HEK293T (cell line): Measurements from ENCODE around the gene ZFP92.

Experiments
- CTCF ChIA-PET: fragments of 350-600 bp; formaldehyde crosslinking; extraction: SDS; loops from one replicate; lab custom pipeline; 2021; ENCODE audit warnings: antibody characterized with exemption, inconsistent platforms; lab: Yijun Ruan, JAX
- POLR2A ChIA-PET: fragments of 350-600 bp; formaldehyde crosslinking; extraction: SDS; loops from one replicate; lab custom pipeline; 2020; ENCODE audit warnings: antibody characterized with exemption, inconsistent platforms; lab: Yijun Ruan, JAX
- DNase-seq: peaks from one replicate; pipeline ENCODE4 v3.0.0; 2012; ENCODE audit warnings: mixed read lengths; ENCODE audit errors: extremely low spot score
- ARNT ChIP-seq: fragments of 450-650 bp; IDR thresholded peaks from 2 replicates; pipeline ENCODE4 v1.6.1; 2017; ENCODE audit warnings: mild to moderate bottlenecking
- BHLHE40 ChIP-seq: fragments of 450-650 bp; IDR thresholded peaks from 2 replicates; pipeline ENCODE4 v1.6.1; 2016; ENCODE audit warnings: mild to moderate bottlenecking, moderate library complexity, borderline replicate concordance
- CTBP1 ChIP-seq: fragments of 450-650 bp; IDR thresholded peaks from 2 replicates; pipeline ENCODE4 v1.6.1; 2016; ENCODE audit warnings: borderline replicate concordance
- ELF4 ChIP-seq: fragments of 450-650 bp; IDR thresholded peaks from 2 replicates; pipeline ENCODE4 v1.6.1; 2017; ENCODE audit warnings: antibody characterized with exemption
- FOXA1 ChIP-seq: fragments of 450-650 bp; IDR thresholded peaks from 2 replicates; pipeline ENCODE4 v1.6.1; 2016; ENCODE audit warnings: mild to moderate bottlenecking
- FOXK2 ChIP-seq: fragments of 450-650 bp; IDR thresholded peaks from 2 replicates; pipeline ENCODE4 v1.6.1; 2016; ENCODE audit warnings: mild to moderate bottlenecking
- FOXM1 ChIP-seq: fragments of 450-650 bp; IDR thresholded peaks from 2 replicates; pipeline ENCODE4 v1.6.1; 2017; ENCODE audit warnings: mild to moderate bottlenecking, borderline replicate concordance
- HDGF ChIP-seq: fragments of 450-650 bp; IDR thresholded peaks from 2 replicates; pipeline ENCODE4 v1.6.1; 2017; ENCODE audit warnings: antibody characterized with exemption, borderline replicate concordance
- L3MBTL2 ChIP-seq: fragments of 450-650 bp; conservative IDR thresholded peaks from 2 replicates; pipeline ENCODE4 v1.6.1; 2016; ENCODE audit warnings: mild to moderate bottlenecking
- LEF1 ChIP-seq: fragments of 450-650 bp; IDR thresholded peaks from 2 replicates; pipeline ENCODE4 v1.6.1; 2017; ENCODE audit warnings: mild to moderate bottlenecking, borderline replicate concordance
- NFRKB ChIP-seq: fragments of 450-650 bp; IDR thresholded peaks from 2 replicates; pipeline ENCODE4 v1.6.1; 2016; ENCODE audit warnings: mild to moderate bottlenecking, moderate library complexity
- SP1 ChIP-seq: fragments of 450-650 bp; IDR thresholded peaks from 2 replicates; pipeline ENCODE4 v1.6.1; 2017
- SUZ12 ChIP-seq: fragments of 450-650 bp; IDR thresholded peaks from 2 replicates; pipeline ENCODE4 v1.6.1; 2016; ENCODE audit warnings: mild to moderate bottlenecking
- TARDBP ChIP-seq: fragments of 450-650 bp; IDR thresholded peaks from 2 replicates; pipeline ENCODE4 v1.6.1; 2016
- ZNF384 ChIP-seq: fragments of 450-650 bp; IDR thresholded peaks from 2 replicates; pipeline ENCODE4 v1.6.1; 2016
- TF ChIP-seq, protein P1 (sequence below): fragments of 450-650 bp; IDR thresholded peaks from 2 replicates; pipeline ENCODE4 v1.6.1; 2016

ZFP92 gene

DNA sequence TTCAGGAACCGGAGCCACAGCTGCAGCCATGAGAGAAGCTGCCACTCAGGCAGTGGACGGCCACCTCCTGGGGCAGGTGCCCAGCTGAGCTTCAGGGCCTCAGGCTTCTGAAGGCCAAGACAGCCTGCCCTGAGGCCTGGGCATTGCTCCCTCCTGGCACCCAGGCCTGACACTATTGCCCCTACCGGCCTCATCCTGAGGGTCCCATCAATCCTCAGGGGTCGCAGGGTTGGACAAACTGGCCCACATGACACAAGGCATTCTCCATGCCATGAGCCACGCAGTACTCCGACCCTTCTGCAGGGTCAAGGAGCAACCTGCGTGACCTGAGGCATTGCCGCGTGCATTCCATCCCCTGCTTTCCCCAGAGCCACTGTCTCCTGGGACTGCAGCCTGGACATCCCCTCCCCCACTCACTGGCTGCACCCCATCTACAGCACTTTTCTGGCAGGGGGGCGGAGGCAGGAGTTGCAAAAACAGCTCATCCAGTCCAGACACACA lies 3.0 kb upstream of the ZFP92 start:
- DNase-seq: no peak
- POLR2A ChIA-PET: no interaction called here
- TF ChIP-seq FOXA1 (no peak), BHLHE40 (no peak), FOXM1 (no peak), HDGF (no peak), CTBP1 (no peak), L3MBTL2 (no peak), NFRKB (no peak), SUZ12 (no peak), TARDBP (no peak), FOXK2 (no peak)
- TF ChIP-seq, protein P1, sequence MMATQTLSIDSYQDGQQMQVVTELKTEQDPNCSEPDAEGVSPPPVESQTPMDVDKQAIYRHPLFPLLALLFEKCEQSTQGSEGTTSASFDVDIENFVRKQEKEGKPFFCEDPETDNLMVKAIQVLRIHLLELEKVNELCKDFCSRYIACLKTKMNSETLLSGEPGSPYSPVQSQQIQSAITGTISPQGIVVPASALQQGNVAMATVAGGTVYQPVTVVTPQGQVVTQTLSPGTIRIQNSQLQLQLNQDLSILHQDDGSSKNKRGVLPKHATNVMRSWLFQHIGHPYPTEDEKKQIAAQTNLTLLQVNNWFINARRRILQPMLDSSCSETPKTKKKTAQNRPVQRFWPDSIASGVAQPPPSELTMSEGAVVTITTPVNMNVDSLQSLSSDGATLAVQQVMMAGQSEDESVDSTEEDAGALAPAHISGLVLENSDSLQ: no peak
- CTCF ChIA-PET: no interaction called here

DNA sequence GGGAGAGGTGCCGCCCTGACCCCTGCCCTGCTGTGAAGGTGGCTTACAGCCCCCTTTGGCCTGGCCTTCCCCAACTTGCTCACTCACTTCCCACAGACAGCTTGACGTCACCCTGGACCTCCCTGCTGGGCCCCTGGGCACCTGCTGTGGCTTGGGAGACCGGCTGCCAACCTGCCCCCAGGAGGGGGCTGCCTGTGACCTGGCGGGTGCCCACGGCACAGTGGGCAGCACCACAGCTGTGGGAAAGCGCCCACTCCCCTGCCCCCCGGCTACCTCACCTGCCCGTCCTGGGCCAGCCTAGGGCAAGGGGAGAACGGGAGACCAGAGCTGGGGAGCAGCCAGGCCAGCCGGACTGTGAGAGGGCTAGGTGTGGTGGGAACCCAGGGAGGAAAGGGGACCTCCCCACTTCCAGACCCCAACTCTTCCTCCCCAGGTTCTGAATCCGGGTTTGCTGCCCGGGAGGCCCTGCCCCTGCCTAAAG lies 2.4 kb upstream of the ZFP92 start:
- no peak for TF ChIP-seq SP1
- DNase-seq: no peak
- ChIA-PET CTCF (no interaction called here), POLR2A (no interaction called here)

DNA sequence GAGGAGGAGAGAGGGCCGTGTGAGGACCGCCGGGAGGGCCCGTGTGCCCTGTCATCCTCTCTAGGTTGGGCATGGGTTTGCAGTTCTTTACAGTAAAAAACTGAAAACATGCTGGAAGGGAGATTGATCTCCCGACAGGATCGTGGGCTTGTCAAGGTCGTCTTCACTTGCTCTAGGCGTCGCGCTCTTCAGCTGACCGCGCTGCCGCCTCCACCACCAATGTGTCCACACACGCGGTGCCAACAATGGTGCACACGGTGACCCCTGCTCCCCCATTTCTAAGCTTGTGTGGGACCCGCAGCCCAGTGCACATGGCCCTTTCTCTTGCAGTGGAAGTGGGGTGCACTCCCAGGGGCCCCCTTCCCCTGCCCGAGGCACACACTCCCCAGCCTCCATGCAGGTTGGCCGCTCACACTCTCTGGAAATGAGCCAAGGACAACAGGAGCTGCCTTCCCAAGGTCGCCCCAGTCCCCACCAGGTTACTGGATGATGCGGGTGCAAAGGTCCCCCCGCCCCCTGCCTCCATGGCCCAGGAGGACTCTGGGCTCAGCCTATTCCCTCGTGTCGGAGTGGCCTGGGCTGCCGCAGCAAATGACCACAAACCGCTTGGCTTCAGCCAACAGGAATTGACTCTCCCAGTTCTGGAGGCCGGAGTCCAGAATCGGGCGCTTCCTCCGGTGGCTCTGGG lies 1.7 kb upstream of the ZFP92 start:
- ChIA-PET POLR2A (no interaction called here), CTCF (no interaction called here)
- TF ChIP-seq TARDBP (no peak), ELF4 (no peak)
- DNase-seq: no peak

DNA sequence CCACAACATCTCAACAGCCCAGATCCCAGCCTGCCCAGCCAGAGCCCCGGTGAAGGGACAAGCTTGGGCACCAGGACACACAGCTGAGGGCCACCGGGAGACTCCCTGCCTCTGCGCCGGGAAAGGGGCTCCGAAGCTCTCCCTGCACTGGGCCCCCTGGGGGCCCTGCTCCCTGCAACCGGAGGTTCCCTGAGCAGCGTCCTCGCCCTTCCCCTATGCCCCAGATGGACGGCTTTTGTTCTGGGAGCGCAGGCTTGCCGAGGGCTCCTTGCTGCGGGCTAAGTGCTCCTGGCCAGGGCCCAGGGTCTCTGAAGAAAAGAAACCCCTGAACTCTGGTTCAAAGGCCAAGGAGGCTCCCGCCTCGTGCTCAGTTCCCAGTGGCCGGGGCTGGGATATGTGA lies 899 bp upstream of the ZFP92 start:
- POLR2A ChIA-PET: no interaction called here
- no peak for DNase-seq
- no peak for TF ChIP-seq FOXA1
- TF ChIP-seq LEF1: no peak
- TF ChIP-seq NFRKB: no peak
- TF ChIP-seq ZNF384: no peak
- TF ChIP-seq CTBP1: no peak
- TF ChIP-seq SUZ12: no peak
- TF ChIP-seq SP1: no peak
- no peak for TF ChIP-seq FOXK2
- TF ChIP-seq ELF4: no peak
- no peak for TF ChIP-seq ARNT
- CTCF ChIA-PET: no interaction called here

DNA sequence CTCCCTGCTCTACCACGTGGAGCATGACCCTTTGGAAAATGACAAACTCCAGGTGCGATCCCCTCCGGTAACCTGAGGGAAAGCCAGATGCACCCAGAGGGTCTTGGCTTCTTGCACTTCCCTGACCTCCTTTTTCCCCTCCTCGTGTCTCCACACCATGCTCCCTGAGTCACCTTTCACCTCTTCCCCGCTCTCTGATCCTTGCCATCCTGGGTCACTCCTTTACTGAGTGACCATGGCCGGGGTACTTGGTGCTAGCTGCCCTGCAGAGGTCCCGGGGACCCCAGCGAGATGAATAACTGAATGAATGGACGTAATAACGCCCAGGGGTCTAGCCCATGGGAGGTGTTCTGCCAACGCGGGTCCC lies 401 bp upstream of the ZFP92 start:
- TF ChIP-seq SP1: no peak
- no peak for TF ChIP-seq HDGF
- no peak for TF ChIP-seq NFRKB
- no peak for TF ChIP-seq L3MBTL2
- TF ChIP-seq ARNT: no peak
- TF ChIP-seq ELF4: no peak
- no peak for TF ChIP-seq FOXM1
- no peak for TF ChIP-seq CTBP1
- no peak for TF ChIP-seq SUZ12
- TF ChIP-seq, protein P1: no peak
- no peak for TF ChIP-seq ZNF384
- no peak for TF ChIP-seq TARDBP
- no peak for TF ChIP-seq LEF1
- TF ChIP-seq BHLHE40: no peak
- TF ChIP-seq FOXA1: no peak
- no peak for DNase-seq
- ChIA-PET CTCF (no interaction called here), POLR2A (no interaction called here)

DNA sequence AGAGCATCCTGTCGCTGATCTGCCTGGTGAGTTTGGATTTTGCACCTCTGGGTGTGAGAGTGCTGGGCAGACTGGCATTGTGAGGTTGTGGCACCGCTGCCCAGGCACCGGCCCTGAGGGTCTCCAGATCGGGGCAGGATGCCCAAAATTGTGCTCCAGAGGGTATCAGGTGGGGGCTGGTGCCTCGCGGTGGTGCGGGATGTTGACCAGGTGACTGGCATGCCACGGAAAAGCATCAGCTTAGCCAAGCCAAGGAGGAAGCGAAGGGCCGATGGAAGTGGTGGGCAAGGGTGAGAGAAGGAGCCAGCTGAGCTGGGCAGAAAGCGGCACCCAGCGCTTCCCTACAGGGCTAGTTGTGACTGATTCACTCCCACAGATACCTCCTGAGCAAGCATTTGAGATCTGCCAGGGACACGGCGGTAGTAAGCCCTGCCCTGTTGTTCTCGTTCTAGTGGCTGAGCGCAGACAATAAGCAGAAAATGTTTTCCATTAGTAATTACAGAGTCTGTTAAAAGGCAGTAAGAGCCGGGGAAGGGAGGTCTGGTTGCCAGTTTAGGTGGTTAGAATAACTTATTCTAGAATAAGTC lies 809 bp downstream of the ZFP92 start:
- DNase-seq: no peak
- ChIA-PET CTCF (no interaction called here), POLR2A (no interaction called here)
- TF ChIP-seq CTBP1 (no peak), HDGF (no peak), FOXM1 (no peak), FOXK2 (no peak), BHLHE40 (no peak), ARNT (no peak), ZNF384 (no peak)

DNA sequence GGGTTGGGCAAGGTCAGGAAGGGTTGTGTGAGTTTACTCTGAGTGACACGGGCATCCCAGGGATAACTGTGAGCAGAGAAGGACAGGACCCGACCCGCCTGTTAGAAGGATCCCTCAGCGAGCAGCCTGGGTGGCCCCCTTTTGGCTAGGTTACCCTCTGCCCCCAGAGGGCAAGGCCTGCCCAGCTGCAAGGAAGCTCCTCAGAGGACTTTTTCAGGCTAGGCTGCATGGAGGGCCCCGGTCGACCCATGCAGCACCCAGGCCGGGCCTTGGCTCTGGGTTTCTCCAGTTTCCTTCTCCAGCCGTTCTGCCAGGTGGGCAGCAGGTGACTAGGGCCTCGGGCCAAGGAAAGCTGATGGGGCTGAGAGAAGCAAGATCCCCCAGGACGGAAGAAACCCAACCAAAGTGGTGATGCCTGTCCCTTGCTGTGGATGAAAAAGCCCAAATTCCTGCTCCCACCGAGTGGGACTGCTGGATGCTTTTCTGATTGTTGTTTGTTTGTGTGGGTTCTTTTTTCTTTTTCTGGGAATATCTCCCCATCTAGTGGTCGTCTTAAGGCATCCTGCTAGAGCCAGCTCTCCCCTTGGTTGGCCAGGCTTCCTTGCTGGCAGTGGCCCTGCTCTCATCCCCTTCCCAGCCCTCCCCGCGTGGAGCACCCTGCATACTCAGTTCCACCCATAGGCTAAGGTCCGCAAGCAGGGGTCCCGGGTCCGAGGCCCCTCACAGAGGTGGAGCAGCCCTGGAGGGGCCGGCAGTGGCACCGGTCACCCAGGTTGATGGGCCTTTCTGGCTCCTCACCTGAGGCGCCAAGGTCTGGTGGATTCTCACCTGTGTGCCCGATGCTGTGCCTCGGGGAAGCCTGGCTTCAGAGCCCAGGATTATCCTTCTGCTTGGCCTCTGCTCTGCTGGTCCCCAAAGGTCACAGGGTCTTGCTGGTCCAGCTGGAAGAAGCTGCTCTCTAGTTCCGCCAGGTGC lies 1.8 kb downstream of the ZFP92 start:
- ChIA-PET POLR2A (no interaction called here), CTCF (no interaction called here)
- no peak for TF ChIP-seq ELF4
- TF ChIP-seq TARDBP: no peak
- TF ChIP-seq SUZ12: no peak
- no peak for TF ChIP-seq L3MBTL2
- no peak for TF ChIP-seq FOXM1
- no peak for TF ChIP-seq BHLHE40
- no peak for DNase-seq
